HG02759 (cell line): ENCODE data around the gene RNF166.

Experiments used
- ATAC-seq: cut with Tn5 transposase; IDR thresholded peaks from one replicate; pipeline ENCODE4 v1.9.1; 2021; ENCODE audit warnings: mild to moderate bottlenecking, moderate library complexity; ENCODE audit not compliant: unreplicated experiment

Gene RNF166

DNA sequence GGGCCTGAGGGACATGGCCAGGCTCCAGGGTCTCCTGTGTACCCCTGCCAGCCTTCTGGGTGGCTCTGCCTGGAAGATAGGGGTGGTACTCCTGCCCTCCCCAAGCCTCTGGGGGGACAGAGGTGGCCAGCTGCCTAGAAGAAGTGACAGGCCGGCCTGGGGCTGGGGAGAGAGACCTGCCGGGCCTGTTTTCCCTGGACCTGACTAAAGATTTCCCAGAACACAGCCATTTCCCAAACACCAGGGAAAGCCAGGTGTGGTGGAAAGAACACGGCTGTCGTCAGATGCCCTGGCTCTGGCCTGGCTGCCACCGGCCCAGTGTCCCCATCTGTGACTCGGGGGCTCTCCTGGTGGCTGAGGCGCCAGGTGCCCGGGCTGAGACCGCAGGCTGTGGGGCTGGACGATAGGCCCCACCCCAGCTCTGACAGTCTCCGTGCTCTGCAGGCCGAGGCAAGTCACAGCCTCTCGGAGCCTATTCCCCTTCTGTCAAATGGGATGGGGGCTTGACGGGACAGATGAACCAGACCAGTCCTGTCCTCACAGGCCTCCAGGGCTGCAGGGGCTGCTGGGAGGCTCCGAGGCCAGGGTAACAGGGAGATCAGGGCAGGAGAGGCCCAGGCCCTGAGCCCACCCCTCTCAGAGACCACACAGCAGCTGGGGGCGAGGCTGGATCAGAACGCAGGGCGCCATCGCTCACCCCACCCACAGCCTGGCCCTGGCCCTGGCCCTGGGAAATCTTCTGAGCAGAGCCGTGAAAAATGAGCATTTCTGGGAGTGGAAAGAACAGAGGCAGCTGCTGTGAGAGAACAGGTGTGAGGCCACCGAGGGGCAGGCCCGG is 33.1 kb upstream of the RNF166 start:
- no peak for ATAC-seq

DNA sequence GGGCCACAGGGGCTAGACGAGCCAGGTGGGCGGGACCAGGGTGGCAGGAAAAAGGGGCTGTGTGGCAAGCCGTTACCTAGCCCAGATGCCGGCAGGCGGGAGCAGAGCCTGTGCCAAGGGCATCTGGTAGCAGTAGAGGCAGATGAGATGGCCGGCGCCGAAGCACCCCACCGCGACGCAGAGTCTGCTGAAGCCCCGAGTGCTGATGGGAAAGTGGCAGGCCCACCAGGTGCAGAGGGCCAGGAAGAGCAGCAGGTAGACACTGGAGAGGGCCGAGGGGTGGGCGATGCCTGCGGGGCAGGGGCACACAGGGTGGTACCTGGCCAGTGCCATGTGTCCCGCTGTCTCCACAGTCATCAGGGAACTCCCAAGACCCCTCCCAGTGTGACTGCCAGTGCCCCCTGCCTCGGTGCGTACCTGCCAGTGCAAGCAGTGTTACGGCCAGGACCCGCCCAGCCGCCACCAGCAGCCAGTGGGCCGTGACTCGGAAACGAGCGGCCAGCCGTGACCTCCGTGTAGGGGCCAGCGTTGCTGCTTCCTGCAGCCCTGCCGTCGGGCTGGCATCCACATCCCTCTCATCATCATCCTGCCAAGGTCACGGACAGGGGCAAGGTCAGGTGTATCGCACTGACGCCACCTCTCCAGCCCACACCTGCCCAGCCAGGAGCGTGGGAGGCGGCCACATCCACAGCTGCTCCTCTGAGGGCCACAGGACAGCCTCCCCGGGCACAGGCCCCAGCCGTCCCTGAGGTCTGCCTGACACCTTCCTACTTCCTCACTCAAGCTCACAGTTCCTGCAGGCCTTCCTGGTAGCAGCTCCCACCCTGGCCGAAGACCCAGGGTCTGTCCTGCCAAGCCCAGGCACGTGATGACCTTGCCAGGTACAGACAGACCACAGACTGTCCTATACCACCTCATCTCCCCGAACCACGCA is 32.2 kb upstream of the RNF166 start:
- no peak for ATAC-seq

DNA sequence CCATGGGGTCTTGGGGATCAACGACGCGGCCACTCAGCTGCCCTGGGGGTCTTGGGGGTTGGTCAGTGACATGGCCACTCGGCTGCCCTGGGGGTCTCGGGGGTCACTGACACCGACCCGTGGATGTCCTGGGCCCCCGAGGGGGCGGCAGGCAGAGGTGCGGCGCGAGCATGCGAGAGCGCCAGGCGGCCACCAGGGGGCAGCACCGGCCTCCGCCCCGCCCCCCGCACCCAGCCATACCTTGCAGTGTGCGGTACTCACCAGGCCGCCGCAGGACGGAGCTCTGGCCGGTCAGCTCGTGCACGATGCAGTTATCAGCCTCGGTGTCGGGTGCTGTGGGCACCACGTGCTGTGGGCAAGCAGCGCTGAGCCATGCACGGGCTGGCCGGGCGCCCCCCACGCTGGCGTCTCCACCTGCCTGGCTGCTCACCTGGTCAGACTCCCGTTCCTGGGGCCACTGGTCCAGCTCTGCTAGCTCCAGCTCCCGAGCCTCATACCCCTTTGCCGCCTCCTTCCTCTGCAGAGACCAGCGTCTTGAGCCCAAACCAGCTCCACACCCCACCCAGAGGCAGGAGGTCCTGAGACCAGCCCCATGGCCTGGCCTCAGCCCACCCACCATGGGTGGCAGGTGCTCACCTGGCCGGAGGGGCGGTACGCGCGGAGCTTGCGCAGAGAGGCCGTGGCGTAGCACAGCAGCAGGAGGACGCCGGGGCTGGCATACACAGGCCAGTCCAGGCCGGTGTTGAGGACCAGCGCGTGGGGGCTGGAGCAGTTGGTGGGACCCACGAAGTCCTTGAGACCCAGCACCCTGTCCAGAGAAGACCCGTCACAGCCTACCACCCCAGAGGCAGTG is 31.3 kb upstream of the RNF166 start:
- peak; percentile 66 for ATAC-seq

DNA sequence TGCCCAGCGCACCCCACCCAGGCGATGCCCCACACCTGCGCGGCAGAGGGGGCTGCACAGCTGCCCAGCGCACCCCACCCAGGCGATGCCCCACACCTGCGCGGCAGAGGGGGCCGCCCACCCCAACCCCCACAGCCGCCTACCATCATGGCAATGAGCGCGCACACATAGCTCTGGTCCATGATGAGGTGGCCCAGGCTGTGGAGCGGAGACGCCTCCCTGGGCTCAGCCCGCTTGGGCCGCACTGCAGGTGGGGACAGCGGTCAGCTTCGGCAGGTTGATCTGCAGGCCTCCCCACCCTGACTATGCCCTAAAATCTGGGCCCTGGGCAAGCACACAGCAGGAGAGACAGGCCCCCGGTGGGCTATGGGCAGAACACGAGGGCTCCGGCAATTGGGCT is 30.3 kb upstream of the RNF166 start:
- no peak for ATAC-seq

DNA sequence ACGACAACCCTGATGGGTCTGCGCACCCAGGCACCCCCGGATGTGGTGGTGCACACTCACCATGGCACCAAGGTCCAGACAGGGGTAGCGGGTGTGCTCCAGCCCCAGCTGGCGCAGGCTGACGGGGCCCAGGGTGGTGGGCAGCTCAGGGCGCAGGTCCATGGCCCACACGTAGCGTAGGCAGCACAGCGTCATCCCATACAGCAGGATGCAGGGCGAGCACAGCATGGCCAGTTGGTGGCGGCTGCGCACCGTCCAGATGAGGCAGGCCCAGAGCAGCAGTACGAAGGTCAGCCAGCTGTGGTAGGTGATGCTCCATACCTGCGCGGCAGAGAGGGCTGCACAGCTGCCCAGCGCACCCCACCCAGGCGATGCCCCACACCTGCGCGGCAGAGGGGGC is 29.9 kb upstream of the RNF166 start:
- ATAC-seq = no peak

DNA sequence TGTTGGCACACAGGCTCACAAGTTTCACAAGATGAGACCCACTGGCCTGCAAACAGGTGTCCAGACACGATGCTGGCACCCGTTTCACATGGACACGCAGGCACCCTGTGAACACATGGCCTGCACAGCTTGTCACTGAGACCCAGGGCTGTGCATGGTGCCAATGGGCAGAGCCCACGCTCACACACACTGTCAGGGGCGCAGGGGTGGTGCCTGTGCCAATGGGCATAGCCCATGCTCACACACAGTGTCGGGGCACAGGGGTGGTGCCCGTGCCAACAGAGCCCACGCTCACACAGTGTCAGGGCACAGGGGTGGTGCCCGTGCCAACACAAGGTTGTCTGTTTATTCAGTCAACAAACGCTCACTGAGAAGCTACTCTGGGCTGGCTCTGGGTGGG is 29.4 kb upstream of the RNF166 start:
- ATAC-seq = no peak

DNA sequence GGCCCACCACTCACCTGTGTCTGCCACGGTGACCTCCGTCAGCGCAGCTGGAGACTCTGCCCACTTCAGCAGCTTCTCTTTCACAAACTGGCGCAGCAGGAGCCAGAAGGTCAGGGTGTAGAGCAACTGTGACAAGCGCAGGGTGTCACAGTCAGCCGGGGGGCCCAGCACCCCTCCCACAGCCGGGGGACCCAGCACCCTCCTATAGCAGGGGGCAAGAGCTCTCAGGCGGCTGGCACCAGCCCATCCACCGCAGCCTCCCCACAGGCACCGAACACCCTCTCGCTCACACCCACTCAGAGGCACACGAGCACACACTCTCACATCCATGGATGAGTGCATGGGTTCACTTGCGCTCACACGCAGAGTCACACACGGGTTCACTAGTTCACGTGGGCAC is 28.9 kb upstream of the RNF166 start:
- ATAC-seq = no peak

DNA sequence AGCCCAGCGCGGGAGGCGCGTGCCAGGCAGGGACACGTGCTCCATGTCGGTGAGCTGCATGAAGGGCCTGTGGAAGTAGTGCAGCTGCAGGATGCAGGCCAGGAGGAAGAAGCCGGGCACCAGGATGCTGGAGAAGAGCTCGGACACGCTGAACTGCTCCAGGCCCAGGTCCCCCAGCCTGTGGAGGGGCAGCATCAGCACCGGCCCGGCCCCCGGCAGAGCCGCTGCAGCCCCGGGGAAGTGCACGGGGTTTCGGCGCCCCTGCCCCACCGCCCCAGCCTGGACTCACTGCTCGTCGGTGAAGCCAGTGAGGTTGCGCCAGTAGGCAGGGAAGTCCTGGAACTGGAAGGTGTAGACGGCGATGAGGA is 28.1 kb upstream of the RNF166 start:
- ATAC-seq = no peak

DNA sequence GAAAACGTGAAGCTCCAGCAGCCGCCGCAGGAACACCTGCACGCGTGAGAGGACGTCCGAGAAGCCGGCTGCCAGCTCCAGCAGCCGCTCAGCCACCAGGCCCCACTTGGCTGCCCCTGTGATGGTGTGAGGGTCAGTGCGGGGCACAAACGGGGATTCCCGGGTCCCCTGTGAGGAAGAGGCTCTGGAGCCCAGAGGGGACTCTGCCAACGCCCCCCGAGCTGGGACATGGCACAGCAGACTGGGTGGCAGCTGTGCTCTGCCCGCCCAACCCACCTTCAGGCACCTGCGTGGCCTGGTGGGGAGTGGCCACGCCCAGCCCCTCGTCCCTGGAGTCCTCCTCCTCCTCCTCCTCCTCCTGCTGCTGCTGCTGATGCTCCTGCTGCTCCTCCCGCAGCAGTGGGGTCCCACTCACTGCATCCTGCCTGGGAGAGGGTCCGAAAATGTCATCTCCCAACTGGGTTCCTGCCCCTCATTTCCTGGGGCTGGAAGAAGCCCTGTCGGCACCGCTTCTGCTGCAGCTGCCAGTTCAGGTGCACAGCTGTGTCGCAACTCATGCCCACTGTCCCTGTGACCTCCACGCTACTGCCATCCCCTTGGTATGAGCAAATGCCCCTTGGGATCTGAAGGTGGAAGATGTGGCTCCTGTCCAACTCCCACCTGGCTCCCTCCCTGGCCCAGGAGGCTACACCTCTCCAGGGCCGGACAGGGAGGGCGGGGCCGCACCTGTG is 27.6 kb upstream of the RNF166 start:
- no peak for ATAC-seq

DNA sequence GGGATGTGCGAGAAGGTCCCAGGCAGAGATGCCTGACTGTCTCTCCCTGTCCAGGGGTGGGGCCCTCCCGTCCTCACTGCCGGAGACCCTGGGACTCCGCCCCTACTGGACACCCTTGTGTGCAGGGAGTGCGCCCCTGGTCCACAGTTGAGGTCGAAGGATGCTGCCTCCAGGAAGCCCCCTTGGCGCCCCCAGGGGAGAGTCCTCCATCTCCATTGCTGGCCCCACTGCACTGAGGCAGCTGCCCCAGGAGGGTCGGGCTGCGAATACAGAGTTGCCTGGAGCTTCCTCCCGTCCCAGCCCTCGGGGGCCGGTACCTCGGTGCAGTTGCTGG is 26.7 kb upstream of the RNF166 start:
- no peak for ATAC-seq

DNA sequence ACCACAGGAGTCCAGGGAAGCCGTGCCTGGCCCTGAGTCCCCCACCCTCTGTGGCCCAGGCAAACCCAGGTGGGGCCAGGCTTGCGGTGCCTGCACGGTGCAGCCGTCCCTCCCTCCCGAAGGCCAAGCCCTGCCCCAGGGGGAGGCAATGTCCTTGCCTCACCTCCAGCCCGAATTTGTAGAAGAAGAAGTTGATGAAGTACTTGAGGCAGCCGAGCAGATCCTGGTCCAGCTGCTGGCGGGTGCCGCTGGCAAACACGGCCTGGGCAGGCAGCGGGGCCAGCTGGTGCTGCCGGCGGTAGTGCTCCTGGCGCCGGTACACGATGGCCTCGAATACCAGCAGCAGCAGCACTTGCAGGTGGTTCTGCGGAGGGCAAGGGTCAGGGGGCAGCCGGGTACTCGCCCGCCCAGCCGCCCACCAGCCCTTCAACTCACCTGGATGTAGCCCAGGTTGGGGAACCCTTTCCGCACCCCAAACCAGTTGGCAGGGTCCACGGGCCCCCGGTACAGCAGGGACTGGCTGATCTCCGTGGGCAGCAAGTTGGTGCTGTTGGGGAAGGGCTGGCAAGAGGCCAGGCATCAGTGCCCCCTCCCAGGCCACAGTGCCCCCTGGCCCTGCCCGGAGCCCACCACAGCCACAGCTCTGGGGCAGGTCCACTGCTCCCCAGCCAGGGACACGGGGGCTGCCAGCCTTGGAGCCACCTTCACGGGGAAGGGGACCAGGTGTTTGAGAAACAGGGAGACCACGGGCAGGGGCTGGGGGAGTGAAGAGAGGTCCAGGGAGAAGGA is 26.2 kb upstream of the RNF166 start:
- no peak for ATAC-seq

DNA sequence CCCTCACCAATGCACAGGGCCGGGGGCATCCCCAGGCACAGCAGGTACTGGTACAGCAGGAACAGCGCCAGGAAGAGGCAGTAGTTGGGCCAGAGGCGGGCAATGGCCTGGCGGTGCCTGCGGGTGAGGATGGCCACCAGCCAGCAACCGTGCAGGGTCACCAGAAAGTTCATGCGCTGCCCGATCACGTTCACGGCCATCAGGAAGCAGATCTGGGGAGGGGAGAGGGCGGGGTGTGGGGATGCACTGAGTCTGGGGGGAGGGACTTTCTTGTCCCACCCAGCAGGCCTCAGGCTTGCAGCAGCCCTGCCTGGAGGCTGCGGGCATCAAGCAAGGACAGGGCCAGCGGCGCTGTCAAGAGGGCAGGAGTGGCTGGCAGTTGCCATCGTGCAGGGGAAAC is 25.5 kb upstream of the RNF166 start:
- ATAC-seq = no peak

DNA sequence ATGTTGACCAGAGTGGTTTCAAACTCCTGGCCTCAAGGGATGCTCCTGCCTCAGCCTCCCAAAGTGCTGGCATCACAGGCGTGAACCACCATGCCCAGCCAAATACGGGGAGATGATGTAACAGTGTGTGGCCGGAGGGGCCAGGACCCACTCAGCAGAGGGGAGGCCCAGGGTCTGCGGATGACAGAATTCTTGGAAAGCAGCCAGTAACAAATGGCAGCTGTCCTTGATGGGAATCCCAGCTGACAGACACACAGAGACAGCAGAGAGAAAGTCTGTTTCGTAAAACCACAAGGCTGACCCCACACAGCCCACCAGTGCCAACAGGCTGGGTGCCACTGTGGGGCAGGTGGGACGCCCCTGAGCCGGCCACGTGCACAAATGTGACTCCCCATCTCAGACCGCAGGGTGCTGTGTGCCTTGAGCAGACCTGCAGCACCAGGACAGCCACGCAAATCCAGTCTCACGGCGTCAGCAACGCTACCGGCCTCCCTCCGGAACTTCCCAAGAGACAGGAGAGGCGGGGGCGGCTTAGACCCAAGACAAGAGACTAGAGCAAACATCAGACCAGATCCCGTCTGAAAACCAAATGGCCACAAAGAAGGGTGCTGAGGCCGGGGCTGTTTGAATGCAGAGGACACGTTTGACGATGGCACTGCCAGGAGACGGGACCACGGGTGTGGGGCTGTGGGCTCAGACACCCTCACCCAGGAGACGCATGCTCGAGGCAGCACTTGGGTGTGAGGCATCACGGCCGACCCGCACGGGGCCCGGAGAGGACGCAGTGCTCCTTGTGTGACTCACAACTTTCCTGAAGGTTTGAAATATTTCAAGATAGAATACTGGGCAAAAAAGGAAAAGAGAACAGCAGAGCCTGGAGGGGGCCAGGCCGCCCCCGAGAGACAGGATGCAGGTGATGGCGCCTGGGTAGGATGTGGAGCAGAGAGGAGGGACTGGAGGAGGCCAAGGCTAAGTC is 24.7 kb upstream of the RNF166 start:
- ATAC-seq = no peak

DNA sequence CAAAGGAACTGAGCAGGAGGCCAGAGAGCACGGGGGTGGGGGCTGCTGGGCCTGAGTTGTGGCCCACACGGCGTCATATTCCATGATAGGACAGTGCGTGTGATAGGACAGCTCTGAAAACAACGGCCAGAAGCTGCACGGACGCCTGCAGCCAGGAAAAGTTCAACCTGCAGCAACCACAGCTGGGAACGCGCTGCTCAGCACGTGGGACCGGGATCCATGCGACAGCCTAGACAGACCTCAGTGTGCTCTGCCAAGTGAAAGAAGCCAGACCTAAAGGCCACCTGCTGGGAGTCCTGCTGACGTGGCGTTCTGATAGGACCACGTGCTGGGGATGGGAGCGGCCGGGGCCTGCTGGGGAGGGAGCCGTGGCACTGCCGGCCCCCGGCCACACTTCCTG is 21.7 kb upstream of the RNF166 start:
- no peak for ATAC-seq

DNA sequence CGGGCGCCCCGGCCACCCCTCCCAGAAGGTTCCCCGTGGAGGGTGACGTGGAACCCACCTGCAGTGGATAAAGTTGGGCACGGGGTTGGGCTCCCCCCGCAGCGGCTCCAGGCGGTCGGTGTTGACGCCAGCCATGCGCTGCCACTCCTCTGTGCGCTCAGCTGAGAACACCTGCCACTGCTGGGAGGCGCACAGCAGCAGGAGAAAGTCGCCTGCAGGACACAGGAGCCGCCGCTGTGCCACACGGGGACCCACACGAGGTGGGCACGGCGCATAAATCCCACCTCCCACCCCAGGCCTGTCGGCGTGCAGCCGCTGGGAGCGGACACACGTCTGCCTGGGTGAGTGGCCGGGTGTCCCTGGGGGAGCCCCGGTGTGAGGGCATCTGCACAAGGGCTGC is 20.8 kb upstream of the RNF166 start:
- no peak for ATAC-seq

DNA sequence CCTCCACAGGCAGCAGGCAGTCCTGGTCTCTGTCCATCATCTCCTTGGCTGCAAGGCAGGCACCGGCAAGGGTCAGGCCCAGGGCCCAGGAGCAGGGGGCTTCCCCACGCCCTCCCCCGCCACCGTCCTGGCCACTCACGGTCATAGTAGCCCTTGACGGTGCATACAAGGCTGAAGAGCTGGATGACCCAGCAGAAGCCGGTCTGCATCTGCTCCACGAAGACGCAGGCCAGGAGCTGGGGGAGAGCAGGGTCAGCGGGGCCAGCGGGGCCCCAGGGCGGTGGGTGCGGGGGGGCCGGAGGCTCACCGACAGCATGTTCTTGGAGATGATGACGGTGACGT is 20.2 kb upstream of the RNF166 start:
- ATAC-seq = no peak

DNA sequence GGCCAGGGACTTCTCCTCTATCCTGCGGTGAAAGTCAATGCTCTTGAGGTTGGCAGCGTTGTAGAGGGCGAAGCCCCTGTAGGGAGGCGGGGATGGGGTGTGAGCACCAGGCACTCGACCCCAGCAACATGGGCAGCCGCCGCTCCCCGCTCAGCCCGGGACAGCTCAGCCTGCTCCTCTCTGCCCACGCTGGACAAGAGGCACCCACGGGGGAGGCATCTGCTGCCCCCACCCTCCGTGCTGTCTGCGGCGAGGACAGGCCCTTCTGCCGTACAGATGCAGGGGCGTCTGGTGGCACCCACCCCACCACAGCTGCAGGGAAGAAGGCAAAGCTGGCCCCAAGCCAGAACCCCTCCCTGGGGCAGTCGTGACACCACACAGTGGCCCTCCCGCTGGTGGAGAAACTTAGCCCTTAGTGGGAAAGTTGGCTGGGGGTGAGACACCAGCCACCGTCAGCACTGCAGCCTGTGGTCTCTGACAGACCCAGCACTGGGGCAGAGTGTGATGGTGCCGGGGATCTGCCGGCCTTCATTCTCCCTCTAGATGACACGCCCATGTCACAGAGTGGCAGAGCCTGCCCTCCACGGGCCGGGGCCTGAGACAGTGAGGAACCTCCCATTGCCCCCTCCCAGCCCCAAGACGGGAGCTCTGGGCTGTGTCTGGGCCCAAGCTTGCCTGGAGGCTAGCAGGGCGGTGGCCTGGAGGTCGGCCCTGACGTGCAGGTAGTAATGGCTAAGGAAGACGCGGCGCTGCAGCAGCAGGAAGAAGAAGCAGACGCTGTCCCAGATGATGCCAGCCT is 19.6 kb upstream of the RNF166 start:
- no peak for ATAC-seq
